Fibroblast of villous mesenchyme (primary cell): ENCODE results near the gene HUS1B. TPM values are rescaled to one million over a fixed set of nuclear protein-coding genes. Genes with fewer than 3 reads are reported as not detected.

ENCODE experiments used
- DNase-seq: peaks from one replicate; pipeline ENCODE4 v3.0.0-alpha.2; 2010; ENCODE audit warnings: low read depth
- H3K4me3 ChIP-seq: 2 replicates; pipeline ENCODE4 v1.5.1; 2011; ENCODE audit warnings: low read depth, mild to moderate bottlenecking, low read length
- CTCF ChIP-seq: IDR thresholded peaks from 2 replicates; pipeline ENCODE4 v1.5.1; 2012; ENCODE audit warnings: low read depth, mild to moderate bottlenecking, low read length; ENCODE audit not compliant: insufficient read depth
- total RNA-seq: library from RNA; depleted of rRNA; stranded (reverse); fragments of >200 nt; gene quantifications from 2 replicates; pipeline ENCODE4 v1.2.3, GENCODE V29; 2012

Gene HUS1B
- total RNA-seq, 1 donor: 0.86 TPM

- DNase-seq: no peak
- H3K4me3 ChIP-seq: no peak overlapping the region
- TF ChIP-seq CTCF: no peak
Observed at GRCh38 chr6:689223-689622, 32.3 kb upstream of the HUS1B start.

- DNase-seq: peak; percentile 86
- peak; percentile 48 for TF ChIP-seq CTCF
- no peak overlapping the region for H3K4me3 ChIP-seq
Observed at GRCh38 chr6:686497-686896, 29.6 kb upstream of the HUS1B start.

GRCh38 chr6:684831-685636 lies 28.1 kb upstream of the HUS1B start:
- H3K4me3 ChIP-seq: no peak overlapping the region
- no peak for TF ChIP-seq CTCF
- peak; percentile 77 for DNase-seq

GRCh38 chr6:683742-684440 lies 27.0 kb upstream of the HUS1B start:
- TF ChIP-seq CTCF: no peak
- peak; percentile 95 for DNase-seq
- H3K4me3 ChIP-seq: peak overlapping the region; percentile 53

GRCh38 chr6:680666-681340 lies 23.9 kb upstream of the HUS1B start:
- no peak for DNase-seq
- no peak overlapping the region for H3K4me3 ChIP-seq
- TF ChIP-seq CTCF: no peak

- no peak overlapping the region for H3K4me3 ChIP-seq
- DNase-seq: no peak
- TF ChIP-seq CTCF: no peak
Observed at GRCh38 chr6:680251-680650, 23.4 kb upstream of the HUS1B start.
